ENCODE data around the gene GP2. TPM values are rescaled to one million over a fixed set of nuclear protein-coding genes. Genes with fewer than 3 reads are reported as not detected.

Gene GP2
- total and polyA plus RNA-seq, 2 donors (not counting 3 experiments of a cell fraction or from before 2014, with no cell fraction given): not detected

- FAIRE-seq (no peak), DNase-seq (ENCODE audit: low read depth, low spot score) (no peak)
- dilution Hi-C loops (cut with MboI; ENCODE audit: extremely low pct_ligation_motif_present, low sequenced_read_pairs) (no loop called here), intact Hi-C loops (cut with micrococcal nuclease) (no loop called here)
- Histone ChIP-seq H3K9me1 (replicated peaks; ENCODE audit: control insufficient read depth, extremely low read depth, insufficient read depth, low read length) (no peaks in the 10 kb centered on the region), H4K20me1 (replicated peaks; ENCODE audit: control insufficient read depth, extremely low read depth, insufficient read depth, low read length) (no peaks in the 10 kb centered on the region), H3K4me2 (ENCODE audit: insufficient read depth, low read length) (no peak overlapping the region), H3K9ac (replicated peaks; ENCODE audit: extremely low read depth, insufficient read depth, low read length) (no peak overlapping the region), H3K27me3 (ENCODE audit: control insufficient read depth in 2 of 2, insufficient read depth in 2 of 2, low read length in 2 of 2) (no peaks in the 10 kb centered on the region), H2AFZ (ENCODE audit: low read depth, low read length) (no peak overlapping the region), H3K36me3 (ENCODE audit: control insufficient read depth in 2 of 2, extremely low read depth in 1 of 2, insufficient read depth in 2 of 2, low read length in 2 of 2) (no peaks in the 10 kb centered on the region), H3K79me2 (ENCODE audit: control insufficient read depth, insufficient read depth, low read length) (no peaks in the 10 kb centered on the region), H3K4me3 (replicated peaks in 1 of 3; ENCODE audit: insufficient read depth in 1 of 3, low read depth in 1 of 3, low read length in 3 of 3) (no peak overlapping the region), H3K4me1 (ENCODE audit: control insufficient read depth, extremely low read depth, insufficient read depth, low read length) (no peaks in the 10 kb centered on the region), H3K27ac (ENCODE audit: insufficient read depth, low read depth, low read length) (no peak overlapping the region), H3K9me3 (replicated peaks; ENCODE audit: control insufficient read depth, insufficient read depth, low read length) (no peaks in the 10 kb centered on the region)
- ChIA-PET POLR2A (no interaction called here), CTCF (interaction anchor here (1.4 kb wide), 1 partner anchor 48 kb away, joined by 3 read pairs; no protein-coding TSS in a partner anchor)
- no TSS peak for BruUV-seq (replicated peaks)
- TF ChIP-seq POLR2AphosphoS5 (IDR thresholded peaks at IDR 0.05; ENCODE audit: insufficient read depth, low read depth, low read length) (no peak), CTCF (IDR thresholded peaks at IDR 0.05; ENCODE audit: extremely low read depth in 1 of 2, insufficient read depth in 1 of 2, low read depth in 1 of 2, low read length in 2 of 2) (no peak), FOS (IDR thresholded peaks at IDR 0.05; ENCODE audit: borderline replicate concordance, insufficient read depth, low read length) (no peak), GATA2 (IDR thresholded peaks at IDR 0.05; ENCODE audit: insufficient read depth, insufficient read length, low read depth, low read length) (no peak), MAX (IDR thresholded peaks at IDR 0.05; ENCODE audit: insufficient read depth, insufficient read length) (no peak), EZH2 (IDR thresholded peaks at IDR 0.05; ENCODE audit: borderline replicate concordance, low read depth, low read length, severe bottlenecking) (no peak), POLR2A (IDR thresholded peaks at IDR 0.05; ENCODE audit: low read depth, low read length) (no peak), MYC (IDR thresholded peaks at IDR 0.05; ENCODE audit: low read depth, low read length) (no peak), JUN (IDR thresholded peaks at IDR 0.05; ENCODE audit: borderline replicate concordance, insufficient read depth, insufficient read length, low read depth) (no peak)
Measured at GRCh38 chr16:20348365-20349185, 21.3 kb upstream of the GP2 start.

All from endothelial cell of umbilical vein (primary cell).